Retinal pigment epithelial cell (primary cell): ENCODE results near the gene DELE1.

ENCODE experiments used
- DNase-seq: peaks from one replicate; pipeline ENCODE4 v3.0.0-alpha.2; 2010; ENCODE audit warnings: low read depth
- H3K4me3 ChIP-seq: 2 replicates; pipeline ENCODE4 v1.5.1; 2011; ENCODE audit warnings: mild to moderate bottlenecking, low read length, control low read depth, moderate library complexity
- CTCF ChIP-seq: conservative IDR thresholded peaks from 2 replicates; pipeline ENCODE4 v1.5.1; 2011; ENCODE audit warnings: low read depth, low read length, control low read depth, inconsistent platforms

The DELE1 gene

GRCh38 chr5:141923448-141924313, at the start of gene DELE1:
Gene DELE1 (plus strand): TSS chr5:141923871. CDS start chr5:141923942, 71 bp downstream.
- DNase-seq, result peak; percentile 76
- no peak for TF ChIP-seq CTCF
- peak within 1 kb of the TSS; percentile 81 for H3K4me3 ChIP-seq

GRCh38 chr5:141873933-141874261, 49.8 kb upstream of the DELE1 start:
- TF ChIP-seq CTCF, result no peak
- DNase-seq, result no peak
- H3K4me3 ChIP-seq, result no peak overlapping the region

- no peak for DNase-seq
- H3K4me3 ChIP-seq, result no peak overlapping the region
- TF ChIP-seq CTCF, result no peak
Measured at GRCh38 chr5:141874262-141874964, 49.3 kb upstream of the DELE1 start.

- H3K4me3 ChIP-seq, result peak overlapping the region; percentile 68
- DNase-seq, result no peak
- TF ChIP-seq CTCF, result no peak
Measured at GRCh38 chr5:141875022-141875740, 48.5 kb upstream of the DELE1 start.

- DNase-seq, result no peak
- peak overlapping the region; percentile 68 for H3K4me3 ChIP-seq
- no peak for TF ChIP-seq CTCF
Measured at GRCh38 chr5:141875795-141876627, 47.7 kb upstream of the DELE1 start.

GRCh38 chr5:141876628-141877355, 46.9 kb upstream of the DELE1 start:
- no peak for TF ChIP-seq CTCF
- peak overlapping the region; percentile 68 for H3K4me3 ChIP-seq
- DNase-seq, result no peak
